Measurements from ENCODE around the gene AK2. TPM values are rescaled to one million over a fixed set of nuclear protein-coding genes. Genes with fewer than 3 reads are reported as not detected.

The AK2 gene
- total RNA-seq, 4 donors from 2014 or later, result 70.2 to 108 (median 80.7) TPM

- H3K4me3 ChIP-seq, result no peak overlapping the region
- peaks cover 19 to 76% (median 68%) of the 10 kb centered on the region in 4 donors for H3K36me3 ChIP-seq
- intact Hi-C loops (cut with DNase I), result no loop called here
- WGBS, result 94% methylated on average over 4 of the region's 4 CpGs
- DNase-seq (ENCODE audit: extremely low spot score), result no peak
- H3K27ac ChIP-seq (replicated peaks in 1 of 4), result no peak overlapping the region
- H3K4me1 ChIP-seq, result peaks cover 0 to 7% (median 3%) of the 10 kb centered on the region in 4 donors
- no peak for TF ChIP-seq POLR2A (IDR thresholded peaks at IDR 0.05; ENCODE audit: low read depth)
- no peaks in the 10 kb centered on the region for H3K27me3 ChIP-seq
- H3K9me3 ChIP-seq, result no peaks in the 10 kb centered on the region
Observed at GRCh38 chr1:33021567-33022431, 14.9 kb downstream of the AK2 start.

GRCh38 chr1:33018112-33018511 is 18.6 kb downstream of the AK2 start:
- H3K27ac ChIP-seq (replicated peaks in 1 of 4), result no peak overlapping the region
- H3K36me3 ChIP-seq, result peaks cover 16 to 86% (median 73%) of the 10 kb centered on the region in 4 donors
- TF ChIP-seq EP300 (IDR thresholded peaks at IDR 0.05) (no peak), POLR2AphosphoS5 (IDR thresholded peaks at IDR 0.05) (no peak), POLR2A (IDR thresholded peaks at IDR 0.05; ENCODE audit: low read depth) (no peak)
- TF ChIP-seq, protein P1, sequence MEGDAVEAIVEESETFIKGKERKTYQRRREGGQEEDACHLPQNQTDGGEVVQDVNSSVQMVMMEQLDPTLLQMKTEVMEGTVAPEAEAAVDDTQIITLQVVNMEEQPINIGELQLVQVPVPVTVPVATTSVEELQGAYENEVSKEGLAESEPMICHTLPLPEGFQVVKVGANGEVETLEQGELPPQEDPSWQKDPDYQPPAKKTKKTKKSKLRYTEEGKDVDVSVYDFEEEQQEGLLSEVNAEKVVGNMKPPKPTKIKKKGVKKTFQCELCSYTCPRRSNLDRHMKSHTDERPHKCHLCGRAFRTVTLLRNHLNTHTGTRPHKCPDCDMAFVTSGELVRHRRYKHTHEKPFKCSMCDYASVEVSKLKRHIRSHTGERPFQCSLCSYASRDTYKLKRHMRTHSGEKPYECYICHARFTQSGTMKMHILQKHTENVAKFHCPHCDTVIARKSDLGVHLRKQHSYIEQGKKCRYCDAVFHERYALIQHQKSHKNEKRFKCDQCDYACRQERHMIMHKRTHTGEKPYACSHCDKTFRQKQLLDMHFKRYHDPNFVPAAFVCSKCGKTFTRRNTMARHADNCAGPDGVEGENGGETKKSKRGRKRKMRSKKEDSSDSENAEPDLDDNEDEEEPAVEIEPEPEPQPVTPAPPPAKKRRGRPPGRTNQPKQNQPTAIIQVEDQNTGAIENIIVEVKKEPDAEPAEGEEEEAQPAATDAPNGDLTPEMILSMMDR (IDR thresholded peaks at IDR 0.05), result no peak
- DNase-seq (ENCODE audit: extremely low spot score), result no peak
- no peaks in the 10 kb centered on the region for H3K9me3 ChIP-seq
- intact Hi-C loops (cut with DNase I), result no loop called here
- H3K4me1 ChIP-seq, result no peaks in the 10 kb centered on the region
- H3K4me3 ChIP-seq, result no peak overlapping the region
- 96% methylated on average over 3 of the region's 3 CpGs for WGBS
- no peaks in the 10 kb centered on the region for H3K27me3 ChIP-seq

GRCh38 chr1:33017175-33017574 is 19.5 kb downstream of the AK2 start:
- no peak for DNase-seq (ENCODE audit: extremely low spot score)
- peaks cover 16 to 86% (median 75%) of the 10 kb centered on the region in 4 donors for H3K36me3 ChIP-seq
- no peaks in the 10 kb centered on the region for H3K9me3 ChIP-seq
- no peaks in the 10 kb centered on the region for H3K27me3 ChIP-seq
- 93% methylated on average over 2 of the region's 2 CpGs for WGBS
- TF ChIP-seq POLR2A (IDR thresholded peaks at IDR 0.05; ENCODE audit: low read depth), result no peak
- TF ChIP-seq, protein P1 (IDR thresholded peaks at IDR 0.05), result no peak
- no peak overlapping the region for H3K27ac ChIP-seq (replicated peaks in 1 of 4)
- peaks cover 6 to 9% (median 6%) of the 10 kb centered on the region in 4 donors for H3K4me1 ChIP-seq
- no peak overlapping the region for H3K4me3 ChIP-seq
- intact Hi-C loops (cut with DNase I), result no loop called here

- TF ChIP-seq, protein P1 (IDR thresholded peaks at IDR 0.05), result no peak
- TF ChIP-seq EP300 (IDR thresholded peaks at IDR 0.05) (no peak), POLR2A (IDR thresholded peaks at IDR 0.05; ENCODE audit: low read depth) (no peak), POLR2AphosphoS5 (IDR thresholded peaks at IDR 0.05) (no peak)
- WGBS, result 83% methylated on average over 2 of the region's 2 CpGs
Observed at GRCh38 chr1:33015216-33015615, 21.5 kb downstream of the AK2 start.

GRCh38 chr1:33014464-33015163 is 22.1 kb downstream of the AK2 start:
- no peaks in the 10 kb centered on the region for H3K27me3 ChIP-seq
- H3K27ac ChIP-seq (replicated peaks in 1 of 4), result no peak overlapping the region
- H3K4me3 ChIP-seq, result no peak overlapping the region
- H3K36me3 ChIP-seq, result peaks cover 0 to 63% (median 52%) of the 10 kb centered on the region in 4 donors
- intact Hi-C loops (cut with DNase I), result no loop called here
- WGBS, result 83% methylated on average over 8 of the region's 8 CpGs
- H3K9me3 ChIP-seq, result no peaks in the 10 kb centered on the region
- H3K4me1 ChIP-seq, result peaks cover 25 to 29% (median 27%) of the 10 kb centered on the region in 4 donors
- no peak for DNase-seq (ENCODE audit: extremely low spot score)
- no peak for TF ChIP-seq EP300 (IDR thresholded peaks at IDR 0.05)
- TF ChIP-seq POLR2A (IDR thresholded peaks at IDR 0.05; ENCODE audit: low read depth), result no peak
- no peak for TF ChIP-seq POLR2AphosphoS5 (IDR thresholded peaks at IDR 0.05)
- TF ChIP-seq, protein P1 (IDR thresholded peaks at IDR 0.05), result no peak

More at GRCh38 chr1:33015216-33015615, 21.5 kb downstream of the AK2 start:
- no peaks in the 10 kb centered on the region for H3K9me3 ChIP-seq
- peaks cover 24 to 26% (median 25%) of the 10 kb centered on the region in 4 donors for H3K4me1 ChIP-seq
- intact Hi-C loops (cut with DNase I), result no loop called here
- no peak overlapping the region for H3K4me3 ChIP-seq
- DNase-seq (ENCODE audit: extremely low spot score), result no peak
- H3K27me3 ChIP-seq, result no peaks in the 10 kb centered on the region
- no peak overlapping the region for H3K27ac ChIP-seq (replicated peaks in 1 of 4)
- H3K36me3 ChIP-seq, result peaks cover 0 to 67% (median 57%) of the 10 kb centered on the region in 4 donors

All from esophagus muscularis mucosa (tissue), 4 donors.